ENCODE results near the gene STXBP5.

The STXBP5 gene

GRCh38 chr6:147173140-147173539 is 31.1 kb upstream of the STXBP5 start:
- no peaks in the 10 kb centered on the region for H3K27me3 ChIP-seq (ENCODE audit: low read depth, low read length)

GRCh38 chr6:147173675-147174308 is 30.4 kb upstream of the STXBP5 start:
- no peak for TF ChIP-seq CTCF (IDR thresholded peaks at IDR 0.05; ENCODE audit: low read depth, low read length)
- no peak for TF ChIP-seq EZH2phosphoT487 (IDR thresholded peaks at IDR 0.05; ENCODE audit: low read depth)
- Histone ChIP-seq H4K20me1 (ENCODE audit: insufficient read depth, low read length) (no peaks in the 10 kb centered on the region), H3K27me3 (ENCODE audit: low read depth, low read length) (no peaks in the 10 kb centered on the region), H3K4me2 (ENCODE audit: low read length) (no peak overlapping the region), H3K27ac (ENCODE audit: low read length) (no peak overlapping the region), H3K9ac (ENCODE audit: low read length) (no peak overlapping the region), H3K9me3 (ENCODE audit: insufficient read depth, low read length) (no peaks in the 10 kb centered on the region), H2AFZ (ENCODE audit: low read depth, low read length) (no peak overlapping the region), H3K36me3 (replicated peaks; ENCODE audit: low read depth, low read length) (no peaks in the 10 kb centered on the region), H3K79me2 (ENCODE audit: low read length) (no peaks in the 10 kb centered on the region), H3K4me3 (ENCODE audit: low read length) (no peak overlapping the region), H3K4me1 (ENCODE audit: low read length) (no peaks in the 10 kb centered on the region)

More at GRCh38 chr6:147173140-147173539, 31.1 kb upstream of the STXBP5 start:
- Histone ChIP-seq H3K4me1 (ENCODE audit: low read length) (no peaks in the 10 kb centered on the region), H3K4me2 (ENCODE audit: low read length) (no peak overlapping the region), H3K9ac (ENCODE audit: low read length) (no peak overlapping the region), H4K20me1 (ENCODE audit: insufficient read depth, low read length) (no peaks in the 10 kb centered on the region), H3K36me3 (replicated peaks; ENCODE audit: low read depth, low read length) (no peaks in the 10 kb centered on the region), H3K9me3 (ENCODE audit: insufficient read depth, low read length) (no peaks in the 10 kb centered on the region), H3K4me3 (ENCODE audit: low read length) (no peak overlapping the region), H2AFZ (ENCODE audit: low read depth, low read length) (no peak overlapping the region), H3K27ac (ENCODE audit: low read length) (no peak overlapping the region), H3K79me2 (ENCODE audit: low read length) (no peaks in the 10 kb centered on the region)
- TF ChIP-seq EZH2phosphoT487 (IDR thresholded peaks at IDR 0.05; ENCODE audit: low read depth), result no peak
- no peak for TF ChIP-seq CTCF (IDR thresholded peaks at IDR 0.05; ENCODE audit: low read depth, low read length)

- Histone ChIP-seq H3K36me3 (replicated peaks; ENCODE audit: low read depth, low read length) (no peaks in the 10 kb centered on the region), H3K9ac (ENCODE audit: low read length) (no peak overlapping the region), H3K4me1 (ENCODE audit: low read length) (no peaks in the 10 kb centered on the region), H4K20me1 (ENCODE audit: insufficient read depth, low read length) (no peaks in the 10 kb centered on the region), H3K27ac (ENCODE audit: low read length) (no peak overlapping the region), H2AFZ (ENCODE audit: low read depth, low read length) (no peak overlapping the region), H3K4me3 (ENCODE audit: low read length) (no peak overlapping the region), H3K9me3 (ENCODE audit: insufficient read depth, low read length) (no peaks in the 10 kb centered on the region), H3K4me2 (ENCODE audit: low read length) (no peak overlapping the region), H3K79me2 (ENCODE audit: low read length) (no peaks in the 10 kb centered on the region), H3K27me3 (ENCODE audit: low read depth, low read length) (no peaks in the 10 kb centered on the region)
- TF ChIP-seq EZH2phosphoT487 (IDR thresholded peaks at IDR 0.05; ENCODE audit: low read depth) (no peak), CTCF (IDR thresholded peaks at IDR 0.05; ENCODE audit: low read depth, low read length) (no peak)
Observed at GRCh38 chr6:147176795-147177194, 27.4 kb upstream of the STXBP5 start.

- Histone ChIP-seq H3K4me1 (ENCODE audit: low read length) (no peaks in the 10 kb centered on the region), H3K4me2 (ENCODE audit: low read length) (no peak overlapping the region), H4K20me1 (ENCODE audit: insufficient read depth, low read length) (no peaks in the 10 kb centered on the region), H3K27me3 (ENCODE audit: low read depth, low read length) (no peaks in the 10 kb centered on the region), H3K9me3 (ENCODE audit: insufficient read depth, low read length) (no peaks in the 10 kb centered on the region), H3K36me3 (replicated peaks; ENCODE audit: low read depth, low read length) (no peaks in the 10 kb centered on the region), H3K79me2 (ENCODE audit: low read length) (no peaks in the 10 kb centered on the region), H3K27ac (ENCODE audit: low read length) (no peak overlapping the region), H2AFZ (ENCODE audit: low read depth, low read length) (no peak overlapping the region), H3K9ac (ENCODE audit: low read length) (no peak overlapping the region), H3K4me3 (ENCODE audit: low read length) (no peak overlapping the region)
- TF ChIP-seq EZH2phosphoT487 (IDR thresholded peaks at IDR 0.05; ENCODE audit: low read depth) (no peak), CTCF (IDR thresholded peaks at IDR 0.05; ENCODE audit: low read depth, low read length) (no peak)
Observed at GRCh38 chr6:147177286-147177685, 26.9 kb upstream of the STXBP5 start.
